ENCODE measurements around the gene ZNF438.

GRCh38 chr10:31023558-31023957 lies 8.1 kb downstream of the ZNF438 start:
- TF ChIP-seq CTCF (IDR thresholded peaks at IDR 0.05) (no peak), POLR2A (IDR thresholded peaks at IDR 0.05) (no peak)
